ENCODE measurements around the gene NECAB2.
"Not testable (repeated sequence)": the region's sequence is repeated elsewhere in the genome, so short reads cannot be mapped to it uniquely, and the experiment has no call there.

DNA sequence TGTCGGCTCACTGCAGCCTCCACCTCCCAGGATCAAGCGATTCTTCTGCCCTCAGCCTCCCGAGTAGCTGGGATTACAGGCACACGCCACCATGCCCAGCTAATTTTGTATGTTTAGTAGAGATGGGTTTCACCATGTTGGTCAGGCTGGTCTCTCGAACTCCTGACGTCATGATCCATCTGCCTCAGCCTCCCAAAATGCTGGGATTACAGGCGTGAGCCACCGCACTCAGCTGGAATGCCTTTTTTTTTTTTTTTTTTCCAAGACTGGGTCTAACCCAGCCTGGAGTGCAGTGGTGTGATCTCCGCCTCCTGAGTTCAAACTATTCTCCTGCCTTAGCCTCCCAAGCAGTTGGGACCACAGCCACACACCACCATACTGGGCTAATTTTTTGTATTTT is 26.5 kb upstream of the NECAB2 start:
- TF ChIP-seq, protein P1, sequence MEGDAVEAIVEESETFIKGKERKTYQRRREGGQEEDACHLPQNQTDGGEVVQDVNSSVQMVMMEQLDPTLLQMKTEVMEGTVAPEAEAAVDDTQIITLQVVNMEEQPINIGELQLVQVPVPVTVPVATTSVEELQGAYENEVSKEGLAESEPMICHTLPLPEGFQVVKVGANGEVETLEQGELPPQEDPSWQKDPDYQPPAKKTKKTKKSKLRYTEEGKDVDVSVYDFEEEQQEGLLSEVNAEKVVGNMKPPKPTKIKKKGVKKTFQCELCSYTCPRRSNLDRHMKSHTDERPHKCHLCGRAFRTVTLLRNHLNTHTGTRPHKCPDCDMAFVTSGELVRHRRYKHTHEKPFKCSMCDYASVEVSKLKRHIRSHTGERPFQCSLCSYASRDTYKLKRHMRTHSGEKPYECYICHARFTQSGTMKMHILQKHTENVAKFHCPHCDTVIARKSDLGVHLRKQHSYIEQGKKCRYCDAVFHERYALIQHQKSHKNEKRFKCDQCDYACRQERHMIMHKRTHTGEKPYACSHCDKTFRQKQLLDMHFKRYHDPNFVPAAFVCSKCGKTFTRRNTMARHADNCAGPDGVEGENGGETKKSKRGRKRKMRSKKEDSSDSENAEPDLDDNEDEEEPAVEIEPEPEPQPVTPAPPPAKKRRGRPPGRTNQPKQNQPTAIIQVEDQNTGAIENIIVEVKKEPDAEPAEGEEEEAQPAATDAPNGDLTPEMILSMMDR (IDR thresholded peaks at IDR 0.05), result not testable (repeated sequence)
- not testable (repeated sequence) for TF ChIP-seq POLR2A (IDR thresholded peaks at IDR 0.05)

All from suprapubic skin (tissue), 3 donors.